GM12891 (cell line): ENCODE measurements around the gene TCERG1L.

Experiments
- DNase-seq: peaks from one replicate; pipeline ENCODE4 v3.0.0; 2011; ENCODE audit warnings: low spot score; ENCODE audit not compliant: insufficient read length
- FAIRE-seq: peaks from 2 replicates; lab custom pipeline; 2011; peaks lifted over from hg19 to GRCh38; lab: Jason Lieb, UNC
- PAX5 ChIP-seq: IDR thresholded peaks from 2 replicates; pipeline ENCODE4 v1.6.1; 2011; ENCODE audit warnings: low read length, moderate library complexity, mild to moderate bottlenecking; ENCODE audit not compliant: insufficient read depth, severe bottlenecking
- POLR2A ChIP-seq: IDR thresholded peaks from 2 replicates; pipeline ENCODE4 v1.6.1; 2011; ENCODE audit warnings: low read depth, low read length, control low read depth
- POLR2AphosphoS5 ChIP-seq: IDR thresholded peaks from 2 replicates; pipeline ENCODE4 v1.6.1; 2011; ENCODE audit warnings: low read depth, low read length, control low read depth
- POU2F2 ChIP-seq: IDR thresholded peaks from 2 replicates; pipeline ENCODE4 v1.6.1; 2011; ENCODE audit warnings: low read depth, mild to moderate bottlenecking, control low read depth, low read length, moderate library complexity
- SPI1 ChIP-seq: IDR thresholded peaks from 2 replicates; pipeline ENCODE4 v1.6.1; 2011; ENCODE audit warnings: low read depth, low read length, control low read depth
- TAF1 ChIP-seq: IDR thresholded peaks from 2 replicates; pipeline ENCODE4 v1.6.1; 2011; ENCODE audit warnings: low read depth, low read length, control low read depth

TCERG1L gene

GRCh38 chr10:131058799-131059198 lies 252.7 kb downstream of the TCERG1L start:
- FAIRE-seq (no peak), DNase-seq (no peak)
- TF ChIP-seq POLR2AphosphoS5 (no peak), POLR2A (no peak), TAF1 (no peak), SPI1 (no peak), POU2F2 (no peak), PAX5 (no peak)

GRCh38 chr10:131056781-131057180 lies 254.7 kb downstream of the TCERG1L start:
- FAIRE-seq (no peak), DNase-seq (no peak)
- TF ChIP-seq POLR2A (no peak), PAX5 (no peak), TAF1 (no peak), POLR2AphosphoS5 (no peak), POU2F2 (no peak)

- no peak for TF ChIP-seq POU2F2
- TF ChIP-seq POLR2AphosphoS5: no peak
- TF ChIP-seq PAX5: no peak
- TF ChIP-seq POLR2A: no peak
- TF ChIP-seq SPI1: no peak
- TF ChIP-seq TAF1: no peak
- DNase-seq: no peak
- FAIRE-seq: no peak
These were observed 255.4 kb downstream of the TCERG1L start for GRCh38 chr10:131056091-131056579.

- no peak for FAIRE-seq
- TF ChIP-seq TAF1 (no peak), PAX5 (no peak), POLR2AphosphoS5 (no peak)
These were observed 256.1 kb downstream of the TCERG1L start for GRCh38 chr10:131055437-131055836.

GRCh38 chr10:131053192-131053591 lies 258.3 kb downstream of the TCERG1L start:
- DNase-seq (no peak), FAIRE-seq (no peak)
- TF ChIP-seq SPI1: no peak
- TF ChIP-seq PAX5: no peak
- no peak for TF ChIP-seq TAF1
- no peak for TF ChIP-seq POLR2AphosphoS5
- no peak for TF ChIP-seq POU2F2
- no peak for TF ChIP-seq POLR2A

More at GRCh38 chr10:131055437-131055836, 256.1 kb downstream of the TCERG1L start:
- DNase-seq: no peak

- FAIRE-seq: no peak
- TF ChIP-seq SPI1: no peak
- TF ChIP-seq TAF1: no peak
- no peak for TF ChIP-seq POU2F2
- no peak for TF ChIP-seq POLR2AphosphoS5
- no peak for TF ChIP-seq POLR2A
- TF ChIP-seq PAX5: no peak
- DNase-seq: no peak
These were observed 261.3 kb downstream of the TCERG1L start for GRCh38 chr10:131050162-131050766.

GRCh38 chr10:131049016-131049415 lies 262.5 kb downstream of the TCERG1L start:
- FAIRE-seq: no peak
- TF ChIP-seq PAX5: no peak
- TF ChIP-seq POLR2AphosphoS5: no peak
- no peak for TF ChIP-seq TAF1
- TF ChIP-seq POLR2A: no peak
- no peak for DNase-seq

- no peak for DNase-seq
- no peak for FAIRE-seq
- TF ChIP-seq TAF1 (no peak), POLR2A (no peak), POLR2AphosphoS5 (no peak), POU2F2 (no peak), SPI1 (no peak), PAX5 (no peak)
These were observed 262.9 kb downstream of the TCERG1L start for GRCh38 chr10:131048606-131049005.

GRCh38 chr10:131047501-131047900 lies 264.0 kb downstream of the TCERG1L start:
- DNase-seq: no peak
- FAIRE-seq: no peak
- no peak for TF ChIP-seq POLR2A

GRCh38 chr10:131046194-131046593 lies 265.3 kb downstream of the TCERG1L start:
- DNase-seq: no peak
- TF ChIP-seq POLR2A (no peak), POLR2AphosphoS5 (no peak), TAF1 (no peak), POU2F2 (no peak), PAX5 (no peak), SPI1 (no peak)
- no peak for FAIRE-seq

- TF ChIP-seq PAX5: no peak
- TF ChIP-seq POLR2AphosphoS5: no peak
- no peak for TF ChIP-seq SPI1
- TF ChIP-seq POU2F2: no peak
- no peak for TF ChIP-seq POLR2A
- TF ChIP-seq TAF1: no peak
- FAIRE-seq: no peak
- no peak for DNase-seq
These were observed 267.0 kb downstream of the TCERG1L start for GRCh38 chr10:131044379-131045111.
